Astrocyte (in vitro differentiated cells and primary cell): Measurements from ENCODE around the gene MYH9. TPM values are rescaled to one million over a fixed set of nuclear protein-coding genes. Genes with fewer than 3 reads are reported as not detected.

ENCODE experiments used
- DNase-seq: peaks from one replicate; pipeline ENCODE4 v3.0.0-alpha.2; 2010; ENCODE audit warnings: low read depth
- FAIRE-seq: peaks from 2 replicates; lab custom pipeline; 2011; peaks lifted over from hg19 to GRCh38; lab: Jason Lieb, UNC
- H2AFZ ChIP-seq: 2 replicates; pipeline ENCODE4 v1.6.0; 2012; ENCODE audit warnings: low read depth, low read length, inconsistent platforms
- H3K27ac ChIP-seq: 2 replicates; pipeline ENCODE4 v1.5.1; 2011; ENCODE audit warnings: low read depth, low read length, inconsistent platforms
- H3K27me3 ChIP-seq: 2 replicates; pipeline ENCODE4 v1.6.0; 2011; ENCODE audit warnings: low read length, inconsistent platforms; ENCODE audit not compliant: insufficient read depth
- H3K36me3 ChIP-seq: 2 replicates; pipeline ENCODE4 v1.5.1; 2011; ENCODE audit warnings: low read length, inconsistent platforms; ENCODE audit not compliant: insufficient read depth
- H3K4me1 ChIP-seq: 2 replicates; pipeline ENCODE4 v1.5.1; 2011; ENCODE audit warnings: low read length, inconsistent platforms; ENCODE audit not compliant: insufficient read depth
- H3K4me2 ChIP-seq: 2 replicates; pipeline ENCODE4 v1.6.0; 2012; ENCODE audit warnings: low read length, inconsistent platforms
- H3K4me3 ChIP-seq: 2 replicates; pipeline ENCODE4 v1.5.1; 2011; ENCODE audit warnings: low read depth, mild to moderate bottlenecking, low read length, inconsistent platforms; ENCODE audit not compliant: insufficient read depth
- H3K79me2 ChIP-seq: 2 replicates; pipeline ENCODE4 v1.6.0; 2012; ENCODE audit warnings: mild to moderate bottlenecking, low read length, inconsistent platforms; ENCODE audit not compliant: insufficient read depth
- H3K9ac ChIP-seq: 2 replicates; pipeline ENCODE4 v1.6.0; 2012; ENCODE audit warnings: mild to moderate bottlenecking, low read length, inconsistent platforms
- H3K9me3 ChIP-seq: 2 replicates; pipeline ENCODE4 v1.5.1; 2012; ENCODE audit warnings: low read depth, mild to moderate bottlenecking, low read length, inconsistent platforms; ENCODE audit not compliant: insufficient read depth
- H4K20me1 ChIP-seq: 2 replicates; pipeline ENCODE4 v1.6.0; 2012; ENCODE audit warnings: low read length, inconsistent platforms; ENCODE audit not compliant: insufficient read depth
- H3K27ac Mint-ChIP-seq: one replicate; pipeline ENCODE4 v1.8.0; 2021; ENCODE audit warnings: mild to moderate bottlenecking, mixed read lengths; ENCODE audit not compliant: unreplicated experiment
- H3K27me3 Mint-ChIP-seq: one replicate; pipeline ENCODE4 v1.8.0; 2021; ENCODE audit warnings: low read depth, mixed read lengths; ENCODE audit not compliant: unreplicated experiment
- H3K36me3 Mint-ChIP-seq: one replicate; pipeline ENCODE4 v1.8.0; 2021; ENCODE audit warnings: low read depth, mixed read lengths; ENCODE audit not compliant: unreplicated experiment
- H3K4me1 Mint-ChIP-seq: one replicate; pipeline ENCODE4 v1.8.0; 2021; ENCODE audit warnings: low read depth, mixed read lengths; ENCODE audit not compliant: unreplicated experiment
- H3K4me3 Mint-ChIP-seq: one replicate; pipeline ENCODE4 v1.8.0; 2021; ENCODE audit warnings: mild to moderate bottlenecking, moderate library complexity, mixed read lengths; ENCODE audit not compliant: unreplicated experiment
- H3K9me3 Mint-ChIP-seq: one replicate; pipeline ENCODE4 v1.8.0; 2021; ENCODE audit warnings: mild to moderate bottlenecking, mixed read lengths; ENCODE audit not compliant: unreplicated experiment
- CTCF ChIP-seq: IDR thresholded peaks from 2 replicates; pipeline ENCODE4 v1.5.1; 2011; ENCODE audit warnings: low read depth, mild to moderate bottlenecking, inconsistent platforms, low read length, moderate library complexity; ENCODE audit not compliant: insufficient read depth
- EZH2 ChIP-seq: IDR thresholded peaks from 2 replicates; pipeline ENCODE4 v1.6.1; 2012; ENCODE audit warnings: mild to moderate bottlenecking, low read length, inconsistent platforms; ENCODE audit not compliant: insufficient read depth
- total RNA-seq: library from RNA; stranded (reverse); gene quantifications from 2 replicates; pipeline ENCODE4 v1.2.1, GENCODE V29; 2021

The MYH9 gene
- total RNA-seq, 1 donor from 2014 or later, result 2,278 TPM

GRCh38 chr22:36423461-36424404 is 36.0 kb upstream of the MYH9 start:
- no peak overlapping the region for H3K4me2 ChIP-seq
- no peaks in the 10 kb centered on the region for H3K79me2 ChIP-seq
- Mint-ChIP-seq H3K4me1 (peaks cover 25% of the 10 kb centered on the region), H3K36me3 (no peaks in the 10 kb centered on the region), H3K9me3 (no peaks in the 10 kb centered on the region), H3K27me3 (no peaks in the 10 kb centered on the region), H3K4me3 (no peak overlapping the region), H3K27ac (no peak overlapping the region)
- no peaks in the 10 kb centered on the region for H3K27me3 ChIP-seq
- H3K4me1 ChIP-seq, result peaks cover 24% of the 10 kb centered on the region
- no peak for FAIRE-seq
- no peak overlapping the region for H3K9ac ChIP-seq
- no peaks in the 10 kb centered on the region for H3K9me3 ChIP-seq
- H3K4me3 ChIP-seq, result no peak overlapping the region
- peak; percentile 62 for DNase-seq
- TF ChIP-seq EZH2, result no peak
- no peak for TF ChIP-seq CTCF
- no peaks in the 10 kb centered on the region for H3K36me3 ChIP-seq
- no peaks in the 10 kb centered on the region for H4K20me1 ChIP-seq
- no peak overlapping the region for H2AFZ ChIP-seq
- H3K27ac ChIP-seq, result no peak overlapping the region

DNA sequence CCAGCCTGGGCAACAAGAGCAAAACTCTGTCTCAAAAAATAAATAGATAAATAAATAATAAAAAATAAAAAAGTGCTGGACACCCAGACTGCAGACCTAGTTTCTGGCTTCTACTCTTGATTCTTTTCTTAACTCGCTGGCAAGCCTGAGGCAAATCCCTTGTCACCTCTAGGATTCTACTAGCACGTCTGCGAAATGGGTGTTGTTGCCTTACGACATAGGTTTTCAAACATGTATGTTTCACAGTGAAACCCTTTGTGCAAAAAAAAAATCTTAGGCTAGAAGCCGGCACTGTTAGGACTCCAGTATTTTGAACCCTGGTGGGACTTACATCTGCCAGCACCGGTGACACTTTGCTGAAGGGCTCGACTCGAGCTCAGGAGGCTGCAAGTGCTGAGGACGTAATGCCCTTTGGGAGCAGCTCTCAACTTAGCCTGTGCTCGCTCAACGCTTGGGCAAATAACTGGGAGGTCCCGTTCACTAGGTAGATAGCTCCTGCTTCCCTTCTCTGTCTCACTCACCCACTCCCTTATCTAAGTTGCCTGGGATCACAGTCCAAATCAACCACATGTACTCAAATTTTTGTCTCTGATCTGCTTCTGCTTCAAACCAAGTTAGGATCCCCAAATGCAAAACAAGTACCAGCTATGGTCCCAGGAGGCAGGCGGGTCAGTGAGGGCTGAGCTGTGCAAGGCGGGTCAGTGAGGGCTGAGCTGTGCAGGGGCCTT is 34.7 kb upstream of the MYH9 start:
- Histone ChIP-seq H3K9me3 (no peaks in the 10 kb centered on the region), H2AFZ (no peak overlapping the region), H3K27ac (no peak overlapping the region), H4K20me1 (no peaks in the 10 kb centered on the region), H3K36me3 (no peaks in the 10 kb centered on the region), H3K4me2 (no peak overlapping the region), H3K4me1 (peaks cover 26% of the 10 kb centered on the region), H3K4me3 (no peak overlapping the region), H3K79me2 (no peaks in the 10 kb centered on the region), H3K27me3 (no peaks in the 10 kb centered on the region), H3K9ac (no peak overlapping the region)
- H3K4me1 Mint-ChIP-seq, result peaks cover 25% of the 10 kb centered on the region
- H3K27ac Mint-ChIP-seq, result no peak overlapping the region
- FAIRE-seq (no peak), DNase-seq (no peak)
- H3K36me3 Mint-ChIP-seq, result no peaks in the 10 kb centered on the region
- no peaks in the 10 kb centered on the region for H3K27me3 Mint-ChIP-seq
- H3K4me3 Mint-ChIP-seq, result no peak overlapping the region
- TF ChIP-seq EZH2 (no peak), CTCF (no peak)
- no peaks in the 10 kb centered on the region for H3K9me3 Mint-ChIP-seq
